Measurements from ENCODE around the gene MIB2.

DNA sequence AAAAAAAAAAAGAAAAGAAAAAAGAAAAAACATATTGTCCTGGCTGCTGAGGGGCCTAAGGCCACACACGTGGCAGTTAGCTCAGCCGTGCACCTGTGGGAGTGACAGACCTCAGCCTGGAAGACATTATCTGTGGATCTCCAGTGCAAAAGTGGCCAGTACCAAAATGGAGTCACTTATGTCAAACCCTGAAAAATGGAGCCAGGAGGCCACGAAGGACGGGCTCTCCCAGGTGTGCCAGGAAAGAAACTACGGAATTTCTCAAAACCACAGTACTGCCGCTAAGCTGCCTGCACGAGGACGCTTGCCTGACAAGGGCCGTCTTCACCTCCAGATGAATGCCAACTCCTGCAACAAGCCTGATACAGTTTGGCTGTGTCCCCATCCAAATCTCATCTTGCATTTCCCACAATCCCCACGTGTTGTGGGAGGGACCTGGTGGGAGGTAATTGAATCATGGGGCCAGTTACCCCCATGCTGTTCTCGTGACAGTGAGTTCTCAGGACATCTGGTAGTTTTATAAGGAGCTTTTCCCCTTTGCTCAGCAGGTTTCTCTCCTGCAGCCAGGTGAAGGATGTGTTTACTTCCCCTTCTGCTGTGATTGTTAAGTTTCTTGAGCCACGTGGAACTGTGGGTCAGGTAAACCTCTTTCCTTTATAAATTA, 5.3 kb upstream of the MIB2 start:
- TF ChIP-seq, protein P1, sequence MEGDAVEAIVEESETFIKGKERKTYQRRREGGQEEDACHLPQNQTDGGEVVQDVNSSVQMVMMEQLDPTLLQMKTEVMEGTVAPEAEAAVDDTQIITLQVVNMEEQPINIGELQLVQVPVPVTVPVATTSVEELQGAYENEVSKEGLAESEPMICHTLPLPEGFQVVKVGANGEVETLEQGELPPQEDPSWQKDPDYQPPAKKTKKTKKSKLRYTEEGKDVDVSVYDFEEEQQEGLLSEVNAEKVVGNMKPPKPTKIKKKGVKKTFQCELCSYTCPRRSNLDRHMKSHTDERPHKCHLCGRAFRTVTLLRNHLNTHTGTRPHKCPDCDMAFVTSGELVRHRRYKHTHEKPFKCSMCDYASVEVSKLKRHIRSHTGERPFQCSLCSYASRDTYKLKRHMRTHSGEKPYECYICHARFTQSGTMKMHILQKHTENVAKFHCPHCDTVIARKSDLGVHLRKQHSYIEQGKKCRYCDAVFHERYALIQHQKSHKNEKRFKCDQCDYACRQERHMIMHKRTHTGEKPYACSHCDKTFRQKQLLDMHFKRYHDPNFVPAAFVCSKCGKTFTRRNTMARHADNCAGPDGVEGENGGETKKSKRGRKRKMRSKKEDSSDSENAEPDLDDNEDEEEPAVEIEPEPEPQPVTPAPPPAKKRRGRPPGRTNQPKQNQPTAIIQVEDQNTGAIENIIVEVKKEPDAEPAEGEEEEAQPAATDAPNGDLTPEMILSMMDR (IDR thresholded peaks at IDR 0.05) = no peak
- TF ChIP-seq POLR2A (IDR thresholded peaks at IDR 0.05) = no peak

Measured in esophagus squamous epithelium (tissue), 4 donors.